NCI-H82 (cell line): Measurements from ENCODE around the gene APOB.
A peak's percentile ranks its signal among the peaks of the same experiment; 100 is the strongest.

Experiments
- DNase-seq: peaks from one replicate; lab custom pipeline; 2025; lab: John Stamatoyannopoulos, UW

The APOB gene

DNA sequence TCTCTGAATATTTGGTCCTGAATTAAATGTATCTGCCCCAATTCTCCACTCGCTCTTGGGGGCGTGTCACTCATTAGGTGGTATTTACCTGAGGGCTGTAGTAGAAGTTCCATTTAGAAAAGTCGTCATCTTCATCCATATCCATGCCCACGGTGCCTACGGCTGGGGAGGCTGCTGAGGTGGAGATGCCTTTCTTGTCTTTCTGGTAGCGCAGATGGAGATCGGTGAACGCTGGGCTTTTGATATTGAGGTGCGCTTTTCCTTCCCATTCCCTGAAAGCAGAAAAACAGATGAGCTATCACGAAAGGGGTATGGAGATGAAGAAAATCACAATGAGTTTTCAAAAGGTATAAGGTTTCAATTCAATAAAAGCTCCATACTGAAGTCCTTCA lies 39.7 kb downstream of the APOB start:
- DNase-seq, result no peak

DNA sequence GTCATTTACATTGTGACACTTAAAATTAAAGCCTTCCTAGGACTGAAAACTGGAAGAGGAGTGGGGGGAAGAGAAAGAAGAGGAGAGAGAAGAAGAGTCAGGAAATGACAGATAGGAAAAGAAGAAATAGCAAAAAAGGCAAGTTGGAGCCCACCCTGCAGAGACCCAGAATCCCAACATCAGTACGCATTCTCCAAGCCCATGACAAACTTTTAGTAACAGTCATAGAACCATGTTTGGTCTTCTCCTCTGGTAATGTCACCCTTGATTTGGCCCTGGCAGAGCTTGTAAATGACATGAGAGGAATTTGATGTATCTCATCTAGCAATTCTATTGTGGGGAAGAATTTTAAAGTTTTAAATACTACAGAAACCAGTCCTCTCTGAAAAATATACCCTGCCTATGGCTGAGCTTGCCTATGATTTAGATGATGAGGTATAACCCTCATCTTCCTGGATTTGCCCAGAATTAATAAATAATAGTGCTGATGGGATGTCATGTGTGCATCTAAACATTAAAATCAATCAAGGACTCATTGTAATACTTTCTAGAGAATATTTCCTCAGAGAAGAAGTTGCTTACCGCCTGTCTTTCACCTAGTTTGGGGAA lies 40.2 kb downstream of the APOB start:
- DNase-seq, result no peak

DNA sequence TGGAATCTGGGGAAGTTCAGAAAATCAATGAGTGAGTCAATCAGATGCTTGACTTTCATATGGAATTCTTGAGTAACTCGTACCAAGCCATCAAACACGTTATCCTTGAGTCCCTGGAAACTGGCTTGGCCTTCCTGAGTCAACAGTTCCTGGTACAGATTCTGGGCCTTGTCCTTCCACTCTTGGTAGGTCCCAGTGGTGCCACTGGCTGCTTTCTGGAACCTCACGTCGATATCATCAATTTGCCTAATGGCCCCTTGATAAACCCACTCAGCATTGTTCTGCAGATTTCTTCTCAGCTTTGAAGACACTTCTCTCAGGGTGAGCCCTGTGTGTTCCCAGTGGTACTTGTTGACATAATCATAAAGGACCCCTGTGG lies 41.1 kb downstream of the APOB start:
- DNase-seq, result no peak

DNA sequence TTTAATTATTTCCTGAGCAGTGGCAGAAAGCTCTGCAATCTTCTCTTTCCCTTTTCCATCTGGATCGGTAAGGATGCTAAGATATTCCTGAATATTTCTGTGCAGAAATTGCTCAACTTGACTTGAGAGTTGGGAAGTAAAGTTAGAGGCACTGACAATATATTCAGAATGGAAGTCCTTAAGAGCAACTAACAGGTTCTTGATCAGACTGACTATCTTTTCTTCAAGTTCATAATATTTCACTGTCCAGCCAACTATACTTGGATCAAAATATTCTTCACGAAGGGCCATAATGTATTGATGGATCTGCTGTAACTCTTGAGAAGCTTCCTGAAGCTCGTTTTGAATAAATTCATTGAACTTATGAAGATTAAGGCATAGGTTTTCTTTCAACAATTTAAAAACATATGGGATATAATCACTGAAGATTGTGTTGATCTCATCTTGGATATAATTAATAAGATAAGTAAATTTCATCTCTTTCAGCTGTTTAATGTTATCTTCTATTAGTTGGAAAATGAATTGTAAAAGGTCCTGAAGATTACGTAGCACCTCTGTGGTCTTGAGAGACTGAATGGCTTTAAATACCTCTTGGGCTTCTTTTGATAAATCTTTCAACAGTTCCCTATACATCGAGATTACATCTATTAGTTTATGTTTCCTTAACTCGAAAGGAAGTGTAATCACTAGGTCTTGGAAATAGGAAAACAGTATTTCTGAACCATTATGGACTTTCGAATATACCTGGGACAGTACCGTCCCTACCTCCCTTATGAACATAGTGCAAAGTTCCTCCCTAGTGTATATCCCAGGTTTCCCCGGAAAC lies 41.7 kb downstream of the APOB start:
- DNase-seq, result no peak

DNA sequence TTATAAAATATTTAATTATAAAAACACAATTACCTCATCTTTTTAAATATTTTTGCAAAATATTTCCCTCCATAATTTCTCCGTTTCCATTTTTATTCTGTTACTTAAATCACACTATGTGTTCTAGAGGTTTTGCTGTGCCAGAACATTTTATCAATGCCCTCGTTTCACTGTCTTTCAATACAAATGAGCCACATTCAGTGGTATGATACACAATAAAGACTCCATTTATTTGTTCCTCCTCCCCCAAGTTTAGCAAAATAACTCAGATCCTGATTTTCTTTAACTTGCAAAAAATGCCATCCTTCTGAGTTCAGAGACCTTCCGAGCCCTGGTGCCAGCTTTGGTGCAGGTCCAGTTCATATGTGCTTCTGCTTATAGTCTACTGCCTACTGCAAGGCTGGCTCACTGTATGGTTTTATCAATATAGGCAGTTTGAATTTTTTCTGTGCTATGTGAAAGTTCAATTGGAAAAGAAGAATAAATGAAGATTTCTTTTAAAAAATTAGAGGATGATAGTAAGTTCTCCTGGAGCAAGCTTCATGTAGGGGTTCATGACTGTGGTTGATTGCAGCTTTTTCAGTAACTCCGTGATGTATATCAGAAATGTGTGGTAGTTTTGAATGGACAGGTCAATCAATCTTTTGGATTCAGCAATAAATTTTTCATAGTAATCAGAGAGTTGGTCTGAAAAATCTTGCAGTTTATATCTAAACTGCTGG lies 42.5 kb downstream of the APOB start:
- DNase-seq, result no peak

DNA sequence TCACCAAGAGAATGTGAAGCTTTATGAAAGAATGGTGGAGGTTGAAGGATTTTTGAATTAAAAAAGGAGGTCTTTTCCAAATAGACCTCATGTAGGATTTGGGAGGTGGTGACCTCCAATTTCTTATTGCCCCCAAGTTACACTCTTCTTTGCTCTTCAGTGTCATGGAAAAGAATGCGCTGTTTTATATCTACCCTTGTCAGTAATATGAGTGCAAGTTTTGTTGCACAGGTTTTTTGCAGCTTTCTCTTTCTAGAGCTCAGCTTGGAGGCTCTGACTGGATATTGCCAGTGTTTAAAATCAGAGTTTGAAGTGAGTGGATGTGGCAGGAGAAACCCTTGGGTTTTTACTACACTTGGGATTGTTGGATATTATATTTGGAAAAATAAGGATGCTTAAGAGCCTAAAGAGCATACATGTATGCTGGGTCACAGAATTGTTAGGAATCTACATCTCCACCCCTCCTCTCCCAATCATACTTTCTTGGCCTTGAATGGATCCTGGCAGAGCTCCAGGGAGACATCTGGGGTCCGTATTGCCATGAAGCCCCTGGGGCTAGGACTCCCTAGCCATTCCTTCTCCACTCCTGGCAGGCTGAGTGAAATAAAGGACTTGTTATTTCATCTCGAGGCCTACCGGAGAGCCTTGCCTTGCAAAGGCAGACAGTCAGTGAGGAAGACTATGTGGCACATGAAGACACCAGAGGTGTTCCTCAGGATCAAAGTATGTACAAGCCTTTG lies 43.8 kb downstream of the APOB start:
- DNase-seq, result peak; percentile 27

DNA sequence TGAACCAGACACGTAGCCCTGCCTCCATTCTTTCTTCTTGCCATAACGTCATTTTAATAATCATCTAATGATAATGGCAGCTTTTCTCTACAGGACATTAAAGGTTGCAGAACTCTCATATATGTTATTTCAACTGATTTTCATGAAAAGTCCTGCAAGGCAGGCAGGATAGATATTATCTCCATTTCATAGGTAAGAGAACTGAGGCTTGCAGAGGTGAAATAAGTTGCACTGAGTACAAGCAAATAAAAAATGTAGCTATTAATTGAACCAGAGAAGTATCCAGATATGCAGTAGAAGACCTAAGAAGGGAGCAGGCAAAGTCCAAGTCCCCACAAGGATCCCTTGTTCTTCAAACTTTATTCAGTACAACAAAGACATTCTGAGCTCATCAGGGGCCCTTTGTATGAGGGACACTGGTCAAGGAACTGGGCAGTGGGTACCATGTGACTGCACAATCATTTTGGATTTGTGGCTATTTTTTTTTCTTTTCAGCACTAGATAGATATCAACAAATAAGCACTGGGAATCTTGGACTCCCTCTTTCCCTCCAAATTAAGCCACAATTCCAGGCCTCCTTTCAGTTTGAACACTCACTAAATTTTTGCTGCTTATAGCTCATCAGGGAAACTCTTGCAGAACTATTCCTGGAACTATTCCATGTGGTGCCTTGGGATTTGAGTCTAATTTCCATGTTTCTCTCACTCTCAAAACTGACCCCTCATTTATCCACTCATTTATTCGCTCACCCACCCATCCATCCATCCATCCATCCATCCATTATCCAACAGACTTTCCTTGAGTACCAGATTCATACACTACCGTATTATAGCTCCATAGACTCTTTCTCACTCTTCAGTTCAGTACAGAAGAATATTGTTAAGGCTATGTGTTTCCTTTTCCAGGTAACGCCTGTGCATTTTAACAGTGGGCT lies 44.6 kb downstream of the APOB start:
- no peak for DNase-seq

DNA sequence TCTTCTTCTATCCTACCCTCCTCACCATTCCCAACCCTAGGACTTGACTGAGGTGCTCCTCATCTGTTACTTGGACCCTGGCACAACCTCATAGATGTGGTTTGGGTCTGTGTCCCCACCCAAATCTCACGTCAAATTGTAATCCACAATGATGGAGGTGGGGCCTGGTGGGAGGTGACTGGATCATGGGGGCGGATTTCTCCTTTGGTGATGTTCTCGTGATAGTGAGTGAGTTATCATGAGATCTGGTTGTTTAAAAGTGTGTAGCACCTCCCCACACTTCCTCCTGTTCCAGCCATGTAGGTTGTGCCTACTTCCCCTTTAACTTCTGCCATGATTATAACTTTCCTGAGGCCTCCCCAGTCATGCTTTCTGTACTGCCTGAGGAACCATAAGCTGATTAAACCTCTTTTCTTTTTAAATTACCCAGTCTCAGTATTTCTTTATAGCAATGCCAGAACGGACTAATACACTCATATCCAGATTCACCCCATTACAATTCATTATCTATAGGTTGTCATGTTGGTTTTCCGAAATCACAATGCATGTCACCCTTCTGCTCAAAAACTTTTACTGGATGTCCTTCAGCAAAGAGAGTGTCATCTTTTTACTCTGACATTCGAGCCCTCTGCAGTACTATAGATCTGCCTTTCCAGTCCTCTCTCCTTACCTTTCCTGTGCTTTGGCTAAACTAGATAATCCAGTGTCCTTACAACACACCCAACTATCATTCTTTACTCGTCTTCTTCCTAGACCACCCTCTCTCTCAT lies 45.7 kb downstream of the APOB start:
- DNase-seq, result no peak

DNA sequence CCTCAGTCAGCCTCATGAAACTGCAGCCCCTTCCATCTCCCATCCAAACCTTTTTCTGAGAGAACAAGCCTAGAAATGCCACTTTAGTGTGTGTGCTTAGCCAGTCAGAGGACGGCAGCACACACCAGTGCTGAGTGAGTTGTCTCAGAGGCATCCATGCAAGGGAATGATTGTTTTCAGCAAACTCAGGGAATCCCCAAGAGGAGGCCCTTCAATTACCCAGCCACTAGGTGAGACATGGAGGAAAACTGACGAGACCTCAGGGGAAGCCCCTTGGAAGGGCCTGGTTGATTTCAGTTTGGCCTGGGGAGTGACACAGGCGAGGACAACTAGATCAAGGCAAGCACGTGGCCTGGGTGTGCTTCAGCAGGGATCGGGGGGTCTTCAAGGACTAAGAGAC lies 49.7 kb downstream of the APOB start:
- DNase-seq, result no peak

DNA sequence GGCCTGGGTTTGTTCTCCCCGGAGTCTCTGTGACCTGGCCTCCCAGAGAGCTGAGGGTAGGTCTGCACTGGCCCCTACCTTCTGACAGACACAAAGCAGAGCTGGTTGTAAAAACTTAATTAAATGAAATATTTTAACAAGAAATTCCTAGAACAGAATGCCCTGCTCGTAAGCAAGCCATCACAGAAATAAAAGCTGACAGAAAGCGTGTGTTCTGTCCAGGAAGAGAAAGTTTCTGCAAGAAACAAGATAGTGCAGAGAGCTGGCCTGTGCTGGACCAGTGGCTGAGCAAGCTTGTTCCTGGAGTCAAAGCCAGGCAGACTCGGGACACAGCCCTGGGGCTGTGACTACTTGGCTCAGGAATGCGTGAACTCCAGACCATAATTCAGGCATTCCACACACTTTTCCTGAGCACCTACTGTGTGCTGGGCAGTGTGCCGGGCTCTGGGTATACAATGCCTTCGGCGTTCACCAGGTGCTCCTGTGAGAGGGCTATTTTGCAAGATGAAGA lies 51.6 kb downstream of the APOB start:
- DNase-seq, result no peak

DNA sequence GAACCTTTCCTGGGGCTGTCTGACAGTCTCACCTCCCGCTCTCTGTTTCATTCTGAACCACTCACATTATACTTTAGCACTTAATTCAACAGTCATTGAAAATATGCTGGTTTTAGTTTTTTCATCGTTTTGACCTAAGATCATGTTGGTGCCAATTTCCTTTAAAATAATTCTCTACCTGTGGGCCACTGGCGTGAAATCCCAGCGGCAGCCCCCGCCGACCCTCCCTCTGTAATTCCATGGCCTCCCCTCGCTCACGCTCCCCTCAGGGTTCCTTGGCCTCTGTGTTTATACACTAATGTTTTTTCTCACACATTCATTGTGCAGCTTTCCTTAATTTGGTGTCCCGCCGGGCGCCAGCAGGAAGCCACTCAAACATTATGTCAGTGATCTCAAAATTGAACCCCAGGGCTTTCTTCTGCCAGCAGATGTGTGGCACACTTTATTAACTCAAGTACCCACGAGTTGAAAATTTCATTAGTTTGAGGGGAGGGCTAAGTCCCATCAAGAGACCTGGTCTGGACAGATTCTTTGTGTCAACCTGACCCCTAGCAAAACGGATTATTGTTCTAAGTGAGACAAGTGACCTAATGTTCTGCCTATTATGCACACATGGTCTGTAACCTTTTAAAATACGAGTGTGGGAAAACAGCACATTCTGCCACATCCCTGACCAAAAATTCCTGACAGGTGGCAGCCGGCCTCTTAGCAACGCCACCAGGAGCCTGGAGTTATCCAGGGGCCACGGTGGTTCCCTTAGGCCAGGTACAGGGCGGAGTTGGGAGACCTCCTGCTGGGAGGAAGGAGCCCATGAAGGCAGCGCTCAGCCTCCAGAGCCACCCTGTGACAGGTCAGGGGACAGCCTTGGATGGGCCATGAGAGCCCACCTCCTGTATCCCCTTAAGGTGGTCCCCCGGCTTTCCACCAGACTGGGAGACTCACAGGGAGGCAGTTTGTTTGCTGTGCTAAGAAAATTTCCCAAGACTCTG lies 53.1 kb downstream of the APOB start:
- no peak for DNase-seq

DNA sequence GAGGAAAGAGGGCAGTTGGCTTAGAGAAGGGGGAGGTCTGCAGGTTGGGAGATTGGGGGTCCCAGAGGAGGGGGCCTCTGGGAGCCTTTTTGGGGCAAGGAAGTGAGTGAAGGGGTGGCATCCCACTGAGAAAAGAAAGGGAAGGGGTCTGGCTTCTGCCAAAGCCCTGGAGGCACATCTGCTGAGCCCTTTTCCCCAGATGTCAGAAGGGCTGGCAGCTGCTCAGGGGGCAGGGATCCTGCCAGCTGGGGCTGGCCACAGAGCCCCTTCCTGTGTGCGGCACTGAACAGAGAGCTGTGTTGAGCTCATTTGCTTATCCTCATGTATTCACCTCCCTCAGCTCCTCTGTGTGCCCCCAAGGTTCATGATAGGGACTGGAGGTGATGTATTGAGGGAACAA lies 54.5 kb downstream of the APOB start:
- no peak for DNase-seq

DNA sequence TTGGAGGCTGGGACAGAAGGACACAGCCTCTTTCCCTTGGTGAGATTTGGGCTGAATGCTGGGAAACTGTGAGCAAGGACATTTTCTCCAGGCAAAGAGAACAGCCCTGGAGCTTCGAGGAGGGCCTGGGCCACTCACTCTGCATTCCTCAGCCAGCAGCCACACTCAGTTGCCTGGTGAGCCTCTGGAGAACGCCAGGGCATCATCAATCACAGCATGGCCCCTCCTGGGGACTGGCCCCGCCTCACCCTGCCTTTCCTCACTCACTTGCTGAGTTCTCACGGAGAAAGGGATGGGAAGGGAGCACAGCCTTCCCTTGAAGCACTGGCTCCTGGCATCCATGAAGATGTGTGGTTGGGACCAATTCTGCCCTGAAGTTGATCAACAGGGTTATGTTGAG lies 55.0 kb downstream of the APOB start:
- DNase-seq, result no peak

DNA sequence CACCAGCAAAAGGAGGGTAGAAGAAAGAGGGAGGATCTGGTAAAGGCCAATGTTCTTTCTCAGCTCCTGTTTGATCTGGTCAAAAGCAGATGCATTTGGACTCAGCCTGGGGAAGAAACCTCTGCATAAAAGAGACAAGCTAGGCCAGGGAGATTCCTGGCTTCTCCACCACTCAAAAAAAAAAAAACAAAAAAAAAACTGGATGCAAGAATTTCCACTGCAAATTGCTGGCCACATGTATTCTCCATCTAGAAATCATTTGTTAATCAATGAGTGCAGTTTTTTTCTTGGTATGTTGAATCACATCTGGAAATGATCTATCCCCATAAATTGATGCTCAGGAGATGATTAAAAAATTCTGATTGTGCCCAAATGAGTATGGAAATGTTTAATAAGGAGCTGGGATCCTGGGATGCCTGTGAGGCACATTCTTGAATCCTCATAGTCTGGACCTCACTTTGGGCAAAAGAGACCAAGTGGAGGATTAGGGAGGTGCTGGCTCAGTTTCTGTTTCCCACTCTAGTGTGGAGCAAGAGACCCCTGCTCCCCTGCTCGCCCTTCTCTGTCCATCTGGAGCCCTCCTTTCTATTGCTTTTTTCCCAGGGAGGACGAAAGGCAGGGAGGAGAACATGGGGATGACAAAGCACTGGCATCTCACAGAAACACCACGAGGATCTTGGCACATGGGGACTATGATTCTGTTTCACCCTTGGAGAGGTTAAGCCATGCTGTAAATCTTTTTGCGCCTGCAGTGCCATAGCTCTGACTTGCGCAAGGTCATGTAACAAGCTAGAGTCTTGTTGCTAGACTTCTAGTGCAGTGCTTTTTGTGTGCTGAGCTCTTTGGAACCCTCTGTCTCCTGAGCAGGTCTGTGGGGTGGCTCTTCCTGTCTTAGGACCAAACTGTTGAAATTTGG lies 57.6 kb downstream of the APOB start:
- no peak for DNase-seq

DNA sequence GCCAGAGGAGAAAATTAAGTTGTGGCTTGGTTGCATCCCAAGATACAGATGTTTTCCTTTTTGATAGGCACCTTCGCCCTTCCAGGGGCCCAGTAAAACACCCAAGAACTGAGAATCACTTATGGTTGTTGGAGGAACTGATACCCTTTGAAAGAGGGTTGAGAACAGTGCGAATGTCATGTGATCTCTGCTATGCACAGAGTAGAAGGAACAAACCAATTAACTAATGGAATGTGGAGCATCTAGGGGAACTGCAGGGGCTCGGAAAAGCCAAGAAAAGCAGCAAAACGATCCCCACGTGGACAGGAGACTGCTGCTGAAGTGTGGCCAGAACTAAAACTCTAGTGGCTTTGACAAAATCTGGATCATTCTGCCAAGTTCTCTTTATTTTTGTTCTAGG lies 58.8 kb downstream of the APOB start:
- no peak for DNase-seq

DNA sequence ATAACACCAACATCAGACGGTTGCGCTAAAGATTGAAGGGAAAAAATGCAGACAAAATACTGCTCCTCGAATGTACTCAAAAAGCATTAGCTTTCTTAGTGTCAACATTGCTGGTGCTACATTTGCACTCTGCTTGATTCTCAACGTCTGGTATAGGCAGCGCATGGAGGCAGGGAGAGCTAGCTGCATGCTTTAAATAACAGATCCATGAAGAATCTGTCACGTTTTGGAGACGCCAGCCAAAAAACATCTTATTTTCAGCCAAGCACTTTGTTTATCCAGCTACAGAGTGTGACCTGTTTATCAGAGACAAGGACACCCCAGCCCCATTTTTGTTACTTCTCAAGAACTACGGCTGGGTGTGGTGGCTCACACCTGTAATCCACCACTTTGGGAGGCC lies 59.5 kb downstream of the APOB start:
- DNase-seq, result no peak

DNA sequence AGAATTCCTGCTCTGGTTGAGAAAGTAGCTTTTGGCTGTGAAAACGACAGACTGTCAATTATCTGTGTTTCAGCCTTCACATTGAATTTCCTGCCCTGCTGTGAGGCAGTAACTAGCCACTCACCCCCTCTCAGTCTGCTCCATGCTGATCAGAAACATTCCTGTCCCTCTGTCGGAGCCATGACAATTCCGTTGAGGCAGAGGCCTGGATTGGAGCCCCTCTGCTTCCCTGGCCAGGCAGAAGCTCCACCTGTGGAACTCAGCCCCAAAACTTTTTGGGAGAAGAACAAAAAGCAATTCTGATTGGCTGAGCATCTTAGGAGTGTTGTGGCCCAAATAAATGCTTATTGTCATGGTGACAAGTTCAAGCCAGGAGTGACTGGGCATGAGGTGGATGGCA lies 60.0 kb downstream of the APOB start:
- DNase-seq, result no peak

DNA sequence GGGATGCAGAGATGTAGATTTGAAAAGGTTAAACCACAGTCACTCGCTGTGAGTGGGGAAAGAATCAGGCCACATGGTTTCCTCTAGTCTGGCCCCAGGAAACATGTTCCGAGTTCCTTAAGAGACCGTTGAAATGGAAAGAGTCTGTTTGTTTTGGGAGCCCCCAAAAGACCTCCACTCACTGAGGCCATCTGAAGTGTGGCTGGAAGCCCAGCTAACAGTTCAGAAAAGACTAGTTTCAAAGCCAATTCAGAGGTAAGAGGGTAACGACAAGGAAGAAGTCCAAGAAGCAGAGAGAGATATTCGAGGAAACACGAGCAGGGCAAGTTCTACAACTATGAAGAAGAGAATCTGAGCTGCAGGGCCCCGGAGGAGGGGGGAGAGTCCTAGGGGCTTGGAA lies 61.0 kb downstream of the APOB start:
- no peak for DNase-seq
